HCT116 (cell line): ENCODE data around the gene FNBP1.

ENCODE experiments used
- CBX3 ChIP-seq: IDR thresholded peaks from 2 replicates; pipeline ENCODE4 v1.6.1; 2012; ENCODE audit warnings: low read depth
- CEBPB ChIP-seq: IDR thresholded peaks from 2 replicates; pipeline ENCODE4 v1.6.1; 2012; ENCODE audit warnings: low read depth
- EGR1 ChIP-seq: IDR thresholded peaks from 2 replicates; pipeline ENCODE4 v1.6.1; 2012; ENCODE audit warnings: low read depth
- EZH2 ChIP-seq: fragments of 200-600 bp; sonication (generic); IDR thresholded peaks from 2 replicates; pipeline ENCODE4 v1.6.1; 2017; ENCODE audit warnings: antibody characterized with exemption, mixed run types
- EZH2phosphoT487 ChIP-seq: fragments of 200-600 bp; IDR thresholded peaks from 2 replicates; pipeline ENCODE4 v1.6.1; 2018; ENCODE audit warnings: antibody characterized with exemption, borderline replicate concordance
- POLR2A ChIP-seq: IDR thresholded peaks from 2 replicates; pipeline ENCODE4 v1.7.0; 2011; ENCODE audit warnings: borderline replicate concordance; ENCODE audit not compliant: insufficient read depth, insufficient read length; ENCODE audit errors: extremely low read depth
- POLR2AphosphoS5 ChIP-seq: IDR thresholded peaks from 2 replicates; pipeline ENCODE4 v1.6.1; 2011; ENCODE audit warnings: mild to moderate bottlenecking, low read depth, low read length, moderate library complexity
- TF ChIP-seq, protein P1 (sequence below): IDR thresholded peaks from 2 replicates; pipeline ENCODE4 v1.6.1; 2012
- TF ChIP-seq, protein P2 (sequence below), 3 experiments: fragments of 200-600 bp in 1 of 3; sonication (generic) in 1 of 3; IDR thresholded peaks in 2 of 3; conservative IDR thresholded peaks in 1 of 3; 2 replicates each; pipeline ENCODE4 v1.5.1; 2012 to 2017; ENCODE audit warnings: low read depth in 2 of 3, low read length in 2 of 3, antibody characterized with exemption in 1 of 3, borderline replicate concordance in 1 of 3, control low read depth in 1 of 3, mild to moderate bottlenecking in 1 of 3, mixed read lengths in 1 of 3, mixed run types in 1 of 3, moderate library complexity in 1 of 3; ENCODE audit not compliant: insufficient read depth in 1 of 3

DNA sequence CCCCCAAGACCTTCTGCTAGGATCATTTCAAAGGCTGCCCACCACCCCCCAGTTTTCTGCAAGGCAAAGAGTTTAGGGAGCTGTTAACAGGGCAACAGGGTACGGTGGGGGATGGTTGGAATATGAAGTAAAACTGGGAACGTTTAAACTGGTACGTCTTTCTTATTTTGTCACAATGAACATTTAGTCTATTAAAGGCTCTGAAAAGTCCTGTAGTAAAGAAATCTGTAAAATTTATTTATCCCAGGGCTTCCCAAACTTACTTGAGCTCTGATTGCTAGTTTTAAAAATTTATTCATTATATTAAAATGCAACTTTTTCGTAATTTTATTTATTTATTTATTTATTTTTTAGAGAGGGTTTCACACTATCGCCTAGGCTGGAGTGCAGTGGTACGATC, 145.7 kb downstream of the FNBP1 start:
- TF ChIP-seq, protein P1, sequence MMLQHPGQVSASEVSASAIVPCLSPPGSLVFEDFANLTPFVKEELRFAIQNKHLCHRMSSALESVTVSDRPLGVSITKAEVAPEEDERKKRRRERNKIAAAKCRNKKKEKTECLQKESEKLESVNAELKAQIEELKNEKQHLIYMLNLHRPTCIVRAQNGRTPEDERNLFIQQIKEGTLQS = no peak
- TF ChIP-seq, protein P2, sequence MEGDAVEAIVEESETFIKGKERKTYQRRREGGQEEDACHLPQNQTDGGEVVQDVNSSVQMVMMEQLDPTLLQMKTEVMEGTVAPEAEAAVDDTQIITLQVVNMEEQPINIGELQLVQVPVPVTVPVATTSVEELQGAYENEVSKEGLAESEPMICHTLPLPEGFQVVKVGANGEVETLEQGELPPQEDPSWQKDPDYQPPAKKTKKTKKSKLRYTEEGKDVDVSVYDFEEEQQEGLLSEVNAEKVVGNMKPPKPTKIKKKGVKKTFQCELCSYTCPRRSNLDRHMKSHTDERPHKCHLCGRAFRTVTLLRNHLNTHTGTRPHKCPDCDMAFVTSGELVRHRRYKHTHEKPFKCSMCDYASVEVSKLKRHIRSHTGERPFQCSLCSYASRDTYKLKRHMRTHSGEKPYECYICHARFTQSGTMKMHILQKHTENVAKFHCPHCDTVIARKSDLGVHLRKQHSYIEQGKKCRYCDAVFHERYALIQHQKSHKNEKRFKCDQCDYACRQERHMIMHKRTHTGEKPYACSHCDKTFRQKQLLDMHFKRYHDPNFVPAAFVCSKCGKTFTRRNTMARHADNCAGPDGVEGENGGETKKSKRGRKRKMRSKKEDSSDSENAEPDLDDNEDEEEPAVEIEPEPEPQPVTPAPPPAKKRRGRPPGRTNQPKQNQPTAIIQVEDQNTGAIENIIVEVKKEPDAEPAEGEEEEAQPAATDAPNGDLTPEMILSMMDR (IDR thresholded peaks at IDR 0.05 in 2 of 3, conservative IDR thresholded peaks at IDR 0.05 in 1 of 3; ENCODE audit: borderline replicate concordance in 1 of 3, insufficient read depth in 1 of 3, low read depth in 2 of 3, low read length in 2 of 3) = no peak
- no peak for TF ChIP-seq POLR2A
- TF ChIP-seq EGR1 = no peak
- no peak for TF ChIP-seq POLR2AphosphoS5
- TF ChIP-seq CBX3 = no peak
- no peak for TF ChIP-seq EZH2phosphoT487
- no peak for TF ChIP-seq CEBPB
- TF ChIP-seq EZH2 = no peak
